ENCODE data around the gene GSC2. TPM values are rescaled to one million over a fixed set of nuclear protein-coding genes. Genes with fewer than 3 reads are reported as not detected.
"Not testable (repeated sequence)": the region's sequence is repeated elsewhere in the genome, so short reads cannot be mapped to it uniquely, and the experiment has no call there.

GSC2 gene
- total and polyA plus RNA-seq, 11 donors = not detected

- Histone ChIP-seq H3K27me3 (peaks cover 8 to 60% (median 34%) of the 10 kb centered on the region in 9 donors), H3K9me3 (peaks cover 0 to 7% (median 0%) of the 10 kb centered on the region in 12 donors), H3K36me3 (no peaks in the 10 kb centered on the region), H3K4me1 (peaks cover 1 to 30% (median 19%) of the 10 kb centered on the region in 12 donors), H3K27ac (no peak overlapping the region), H3K4me3 (no peak overlapping the region)
- DNase-seq (no peak), ATAC-seq (no peak)
- 70 to 78% (median 73%) methylated on average over 8 to 13 of the region's 13 CpGs for WGBS, 4 donors
- TF ChIP-seq CTCF (IDR thresholded peaks at IDR 0.05) (no peak), POLR2A (IDR thresholded peaks at IDR 0.05) (no peak)
- intact Hi-C loops (cut with DNase I) = no loop called here
These were observed 17.2 kb upstream of the GSC2 start for GRCh38 chr22:19167106-19167869.

- WGBS, 4 donors = 70 to 78% (median 76%) methylated on average over 8 of the region's 8 CpGs
- intact Hi-C loops (cut with DNase I) = no loop called here
- no peak overlapping the region for H3K4me3 ChIP-seq
These were observed 16.3 kb upstream of the GSC2 start for GRCh38 chr22:19166421-19166820.

GRCh38 chr22:19164425-19164824 lies 14.3 kb upstream of the GSC2 start:
- H3K27me3 ChIP-seq = peaks cover 8 to 59% (median 32%) of the 10 kb centered on the region in 9 donors
- DNase-seq = no peak

More at GRCh38 chr22:19166421-19166820, 16.3 kb upstream of the GSC2 start:
- TF ChIP-seq CTCF (IDR thresholded peaks at IDR 0.05) (no peak), POLR2A (IDR thresholded peaks at IDR 0.05) (no peak)
- DNase-seq = no peak
- no peaks in the 10 kb centered on the region for H3K36me3 ChIP-seq
- no peak overlapping the region for H3K27ac ChIP-seq
- H3K9me3 ChIP-seq = peaks cover 0 to 7% (median 0%) of the 10 kb centered on the region in 12 donors
- peaks cover 8 to 60% (median 34%) of the 10 kb centered on the region in 9 donors for H3K27me3 ChIP-seq
- ATAC-seq = no peak
- peaks cover 0 to 24% (median 16%) of the 10 kb centered on the region in 12 donors for H3K4me1 ChIP-seq

GRCh38 chr22:19158649-19159048 lies 8.6 kb upstream of the GSC2 start:
- H3K4me3 ChIP-seq; H3K9me3 ChIP-seq; ATAC-seq; H3K4me1 ChIP-seq; H3K36me3 ChIP-seq; intact Hi-C loops (cut with DNase I); DNase-seq; H3K27ac ChIP-seq: not testable (repeated sequence)
- WGBS, 4 donors = 84 to 90% (median 86%) methylated on average over 11 of the region's 11 CpGs
- H3K27me3 ChIP-seq = peaks cover 0 to 25% (median 3%) of the 10 kb centered on the region in 9 donors

More at GRCh38 chr22:19164425-19164824, 14.3 kb upstream of the GSC2 start:
- ATAC-seq = no peak
- H3K4me1 ChIP-seq = peaks cover 0 to 6% (median 2%) of the 10 kb centered on the region in 12 donors
- no peaks in the 10 kb centered on the region for H3K36me3 ChIP-seq
- no peak for TF ChIP-seq POLR2A (IDR thresholded peaks at IDR 0.05)
- TF ChIP-seq CTCF (IDR thresholded peaks at IDR 0.05) = no peak
- H3K9me3 ChIP-seq = peaks cover 0 to 7% (median 0%) of the 10 kb centered on the region in 12 donors
- H3K27ac ChIP-seq = no peak overlapping the region
- intact Hi-C loops (cut with DNase I) = no loop called here
- H3K4me3 ChIP-seq = no peak overlapping the region
- WGBS, 4 donors = 93 to 96% (median 94%) methylated on average over 6 of the region's 6 CpGs

- H3K27ac ChIP-seq; H3K9me3 ChIP-seq; ATAC-seq; H3K4me3 ChIP-seq; DNase-seq; H3K4me1 ChIP-seq; H3K36me3 ChIP-seq; intact Hi-C loops (cut with DNase I): not testable (repeated sequence)
- WGBS, 4 donors = 80 to 91% (median 85%) methylated on average over 9 of the region's 9 CpGs
- peaks cover 5 to 44% (median 23%) of the 10 kb centered on the region in 9 donors for H3K27me3 ChIP-seq
These were observed 6.0 kb upstream of the GSC2 start for GRCh38 chr22:19156109-19156508.

All from heart left ventricle (tissue), 16 donors.